NB4 (cell line): ENCODE measurements around the gene DIDO1.

Experiments used
- MYC ChIP-seq: IDR thresholded peaks from 2 replicates; pipeline ENCODE4 v1.6.1; 2011; ENCODE audit warnings: low read depth, low read length
- POLR2A ChIP-seq: IDR thresholded peaks from 2 replicates; pipeline ENCODE4 v1.6.1; 2011; ENCODE audit warnings: mild to moderate bottlenecking; ENCODE audit not compliant: insufficient read length; ENCODE audit errors: extremely low read depth
- TF ChIP-seq, protein P1 (sequence below): IDR thresholded peaks from one replicate; pipeline ENCODE4 v1.5.1; 2012; ENCODE audit warnings: low read depth, low read length

DNA sequence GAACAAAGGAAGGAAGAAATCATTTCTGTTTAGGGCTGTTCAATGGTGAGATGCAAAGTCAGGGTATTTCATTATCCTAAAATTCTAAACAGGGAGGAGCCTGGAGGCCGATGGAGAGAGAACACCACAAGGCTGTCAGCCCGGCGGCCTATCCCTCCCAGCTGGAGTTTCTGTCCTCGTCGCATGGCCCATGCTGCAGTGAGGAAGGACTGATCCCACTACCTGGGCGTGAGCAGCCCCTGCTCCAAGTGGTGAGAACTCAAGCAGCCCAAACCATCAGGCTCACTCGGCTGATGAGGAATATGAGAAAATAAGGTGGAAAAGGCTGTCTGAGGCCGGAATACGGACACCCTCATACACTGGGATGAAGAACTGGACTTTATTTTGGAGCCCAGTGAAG lies 30.8 kb downstream of the DIDO1 start:
- TF ChIP-seq, protein P1, sequence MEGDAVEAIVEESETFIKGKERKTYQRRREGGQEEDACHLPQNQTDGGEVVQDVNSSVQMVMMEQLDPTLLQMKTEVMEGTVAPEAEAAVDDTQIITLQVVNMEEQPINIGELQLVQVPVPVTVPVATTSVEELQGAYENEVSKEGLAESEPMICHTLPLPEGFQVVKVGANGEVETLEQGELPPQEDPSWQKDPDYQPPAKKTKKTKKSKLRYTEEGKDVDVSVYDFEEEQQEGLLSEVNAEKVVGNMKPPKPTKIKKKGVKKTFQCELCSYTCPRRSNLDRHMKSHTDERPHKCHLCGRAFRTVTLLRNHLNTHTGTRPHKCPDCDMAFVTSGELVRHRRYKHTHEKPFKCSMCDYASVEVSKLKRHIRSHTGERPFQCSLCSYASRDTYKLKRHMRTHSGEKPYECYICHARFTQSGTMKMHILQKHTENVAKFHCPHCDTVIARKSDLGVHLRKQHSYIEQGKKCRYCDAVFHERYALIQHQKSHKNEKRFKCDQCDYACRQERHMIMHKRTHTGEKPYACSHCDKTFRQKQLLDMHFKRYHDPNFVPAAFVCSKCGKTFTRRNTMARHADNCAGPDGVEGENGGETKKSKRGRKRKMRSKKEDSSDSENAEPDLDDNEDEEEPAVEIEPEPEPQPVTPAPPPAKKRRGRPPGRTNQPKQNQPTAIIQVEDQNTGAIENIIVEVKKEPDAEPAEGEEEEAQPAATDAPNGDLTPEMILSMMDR, result no peak
- TF ChIP-seq MYC (no peak), POLR2A (no peak)
